Thyroid gland (tissue), 4 donors: ENCODE data around the gene KRT24. TPM values are rescaled to one million over a fixed set of nuclear protein-coding genes. Genes with fewer than 3 reads are reported as not detected.

ENCODE experiments used
- DNase-seq, 2 donors: peaks; one replicate each; pipeline ENCODE4 v3.0.0-alpha.2; 2019
- H3K27ac ChIP-seq, 3 donors: fragments of 200-600 bp; sonication (generic); 1 replicate in 2 of 3; 2 replicates in 1 of 3; pipeline ENCODE4 v1.5.1; 2016 to 2019; ENCODE audit warnings: mild to moderate bottlenecking in 1 of 3, moderate library complexity in 1 of 3
- H3K27me3 ChIP-seq: fragments of 200-600 bp; sonication (generic); one replicate; pipeline ENCODE4 v1.5.1; 2019
- H3K36me3 ChIP-seq, 2 donors: fragments of 200-600 bp; sonication (generic); one replicate each; pipeline ENCODE4 v1.5.1; 2016 to 2019
- H3K4me1 ChIP-seq, 2 donors: fragments of 200-600 bp; sonication (generic); one replicate each; pipeline ENCODE4 v1.5.1; 2017 to 2019
- H3K4me3 ChIP-seq, 3 donors: fragments of 200-600 bp; sonication (generic); replicated peaks in 1 of 3; 1 replicate in 2 of 3; 2 replicates in 1 of 3; pipeline ENCODE4 v1.5.1; 2016; ENCODE audit warnings: mild to moderate bottlenecking in 1 of 3
- H3K9me3 ChIP-seq: fragments of 200-600 bp; sonication (generic); one replicate; pipeline ENCODE4 v1.5.1; 2017
- POLR2A ChIP-seq, 2 donors: fragments of 450-650 bp; IDR thresholded peaks; one replicate each; pipeline ENCODE4 v1.6.1; 2017; ENCODE audit warnings: antibody characterized with exemption in 2 of 2, mild to moderate bottlenecking in 2 of 2, moderate library complexity in 1 of 2
- WGBS, 2 donors: methylation state at CpG; one replicate each; pipeline ENCODE4 v1.1.5; 2017; 5-methylcytosine and 5-hydroxymethylcytosine counted together
- intact Hi-C: fragments of 100-400 bp; cut with DNase I; formaldehyde crosslinking; loops from one replicate; pipeline ENCODE4 v1.15.1; 2023
- total RNA-seq, 4 donors: library from RNA; depleted of rRNA; stranded (reverse); fragments of >200 nt; gene quantifications; one replicate each; pipeline ENCODE4 v1.2.3, GENCODE V29; 2016
- TF ChIP-seq, protein P1 (sequence below), 6 experiments: fragments of 200-600 bp in 3 of 6; fragments of 450-650 bp in 3 of 6; sonication (generic) in 3 of 6; IDR thresholded peaks; one replicate each; pipeline ENCODE4 v1.5.1; 2016 to 2019; ENCODE audit warnings: antibody characterized with exemption in 6 of 6, mild to moderate bottlenecking in 2 of 6, inconsistent platforms in 1 of 6, moderate library complexity in 1 of 6

The KRT24 gene
- total RNA-seq, 4 donors from 2014 or later = not detected

DNA sequence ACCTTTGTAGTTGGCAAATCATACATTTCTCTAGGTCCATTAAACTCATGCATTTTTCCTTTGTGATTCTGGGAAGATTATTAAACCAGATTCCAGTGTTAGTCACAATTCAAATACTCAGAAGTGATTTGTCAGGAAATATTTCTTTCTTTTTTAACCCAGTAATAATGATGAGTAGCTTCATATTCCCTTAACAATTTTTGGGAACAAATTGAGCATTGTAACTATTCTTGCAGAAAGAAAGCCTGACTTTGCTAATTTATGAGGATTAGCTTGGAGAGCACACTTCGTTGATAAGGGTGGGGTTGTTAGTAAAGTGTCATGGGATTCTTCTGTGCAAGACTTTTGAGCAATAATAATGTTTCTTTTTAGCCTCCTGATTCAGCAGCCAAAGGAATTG lies 18.7 kb upstream of the KRT24 start:
- no peaks in the 10 kb centered on the region for H3K4me1 ChIP-seq
- no peaks in the 10 kb centered on the region for H3K27me3 ChIP-seq
- 44 to 64% methylated on average over 1 of the region's 1 CpG for WGBS, 2 donors
- no peaks in the 10 kb centered on the region for H3K36me3 ChIP-seq
- no peak overlapping the region for H3K4me3 ChIP-seq
- DNase-seq = no peak
- intact Hi-C loops = loop anchor here (10.0 kb wide), 1 partner anchor 77 kb away; the partner anchor contains the start of gene SMARCE1
- H3K27ac ChIP-seq = no peak overlapping the region
- H3K9me3 ChIP-seq = no peaks in the 10 kb centered on the region
- TF ChIP-seq, protein P1, sequence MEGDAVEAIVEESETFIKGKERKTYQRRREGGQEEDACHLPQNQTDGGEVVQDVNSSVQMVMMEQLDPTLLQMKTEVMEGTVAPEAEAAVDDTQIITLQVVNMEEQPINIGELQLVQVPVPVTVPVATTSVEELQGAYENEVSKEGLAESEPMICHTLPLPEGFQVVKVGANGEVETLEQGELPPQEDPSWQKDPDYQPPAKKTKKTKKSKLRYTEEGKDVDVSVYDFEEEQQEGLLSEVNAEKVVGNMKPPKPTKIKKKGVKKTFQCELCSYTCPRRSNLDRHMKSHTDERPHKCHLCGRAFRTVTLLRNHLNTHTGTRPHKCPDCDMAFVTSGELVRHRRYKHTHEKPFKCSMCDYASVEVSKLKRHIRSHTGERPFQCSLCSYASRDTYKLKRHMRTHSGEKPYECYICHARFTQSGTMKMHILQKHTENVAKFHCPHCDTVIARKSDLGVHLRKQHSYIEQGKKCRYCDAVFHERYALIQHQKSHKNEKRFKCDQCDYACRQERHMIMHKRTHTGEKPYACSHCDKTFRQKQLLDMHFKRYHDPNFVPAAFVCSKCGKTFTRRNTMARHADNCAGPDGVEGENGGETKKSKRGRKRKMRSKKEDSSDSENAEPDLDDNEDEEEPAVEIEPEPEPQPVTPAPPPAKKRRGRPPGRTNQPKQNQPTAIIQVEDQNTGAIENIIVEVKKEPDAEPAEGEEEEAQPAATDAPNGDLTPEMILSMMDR (IDR thresholded peaks at IDR 0.05) = no peak
- TF ChIP-seq POLR2A (IDR thresholded peaks at IDR 0.05) = no peak

DNA sequence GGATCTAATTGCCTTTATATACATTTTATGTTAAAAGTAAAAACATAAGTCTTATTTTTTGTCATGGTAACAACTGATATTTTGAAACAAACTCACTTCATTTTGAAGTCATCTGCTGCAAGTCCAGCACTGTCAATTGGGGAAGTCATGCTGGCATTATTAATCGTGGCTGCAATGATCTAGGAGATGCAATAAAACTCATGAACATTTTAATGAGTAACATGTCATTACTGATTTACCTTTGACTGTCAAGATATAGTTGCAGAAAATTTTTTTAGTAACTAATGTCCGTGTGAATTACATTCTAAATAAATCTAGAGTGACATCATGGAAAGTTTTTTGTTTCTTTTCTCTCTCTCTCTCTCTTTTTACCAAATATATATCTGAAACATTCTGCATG lies 17.3 kb upstream of the KRT24 start:
- no peaks in the 10 kb centered on the region for H3K36me3 ChIP-seq
- 74 to 82% methylated on average over 2 of the region's 2 CpGs for WGBS, 2 donors
- TF ChIP-seq POLR2A (IDR thresholded peaks at IDR 0.05) = no peak
- TF ChIP-seq, protein P1 (IDR thresholded peaks at IDR 0.05) = no peak
- H3K27ac ChIP-seq = no peak overlapping the region
- H3K27me3 ChIP-seq = no peaks in the 10 kb centered on the region
- DNase-seq = no peak
- no peak overlapping the region for H3K4me3 ChIP-seq
- H3K4me1 ChIP-seq = no peaks in the 10 kb centered on the region
- no peaks in the 10 kb centered on the region for H3K9me3 ChIP-seq
- intact Hi-C loops = loop anchor here (10.0 kb wide), 1 partner anchor 76 kb away; the partner anchor contains the start of gene SMARCE1

DNA sequence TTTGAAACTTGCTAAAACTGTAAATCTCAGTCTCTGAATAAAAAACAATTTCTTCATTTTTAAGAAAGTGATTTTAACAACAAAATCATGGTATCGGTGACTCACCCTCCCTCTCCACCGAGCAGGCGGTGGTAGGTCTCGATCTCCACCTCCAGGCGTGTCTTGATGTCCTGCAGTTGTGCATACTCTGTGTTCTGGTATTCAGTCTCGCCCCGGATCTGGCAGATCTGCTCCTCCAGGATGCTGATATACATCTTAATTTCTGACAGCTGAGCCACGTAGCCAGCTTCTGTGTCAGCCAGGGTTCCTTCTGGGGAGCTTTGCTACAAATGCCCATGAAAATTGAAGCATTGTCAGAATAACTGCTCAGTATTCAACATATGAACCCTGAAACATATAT lies 15.4 kb upstream of the KRT24 start:
- Histone ChIP-seq H3K36me3 (no peaks in the 10 kb centered on the region), H3K27ac (no peak overlapping the region), H3K4me3 (no peak overlapping the region), H3K27me3 (no peaks in the 10 kb centered on the region), H3K4me1 (no peaks in the 10 kb centered on the region), H3K9me3 (no peaks in the 10 kb centered on the region)
- intact Hi-C loops = no loop called here
- 75 to 83% methylated on average over 8 of the region's 8 CpGs for WGBS, 2 donors
- TF ChIP-seq, protein P1 (IDR thresholded peaks at IDR 0.05) = no peak
- TF ChIP-seq POLR2A (IDR thresholded peaks at IDR 0.05) = no peak
- no peak for DNase-seq

DNA sequence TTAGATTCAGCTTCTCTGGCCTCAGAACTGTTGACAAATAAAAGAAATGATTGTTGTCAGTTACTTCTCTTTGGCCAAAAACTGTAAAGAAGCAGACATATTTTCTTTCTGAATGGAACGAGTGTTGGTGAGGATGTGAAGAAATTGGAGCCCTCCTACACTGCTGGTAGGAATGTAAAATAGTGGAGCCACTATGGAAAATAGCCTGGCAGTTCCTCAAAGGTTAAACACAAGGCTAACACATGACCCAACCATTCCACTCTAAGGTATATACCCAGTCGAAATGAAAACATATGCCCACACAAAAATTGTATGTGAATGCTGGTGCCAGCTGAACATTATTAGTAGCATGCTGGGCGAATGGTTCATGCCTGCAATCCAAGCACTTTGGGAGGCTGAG lies 14.2 kb upstream of the KRT24 start:
- no peaks in the 10 kb centered on the region for H3K4me1 ChIP-seq
- no peak for TF ChIP-seq POLR2A (IDR thresholded peaks at IDR 0.05)
- TF ChIP-seq, protein P1 (IDR thresholded peaks at IDR 0.05) = no peak
- H3K27ac ChIP-seq = no peak overlapping the region
- H3K27me3 ChIP-seq = no peaks in the 10 kb centered on the region
- DNase-seq = no peak
- 72 to 81% methylated on average over 3 of the region's 3 CpGs for WGBS, 2 donors
- H3K4me3 ChIP-seq = no peak overlapping the region
- no peaks in the 10 kb centered on the region for H3K36me3 ChIP-seq
- intact Hi-C loops = no loop called here
- H3K9me3 ChIP-seq = no peaks in the 10 kb centered on the region

DNA sequence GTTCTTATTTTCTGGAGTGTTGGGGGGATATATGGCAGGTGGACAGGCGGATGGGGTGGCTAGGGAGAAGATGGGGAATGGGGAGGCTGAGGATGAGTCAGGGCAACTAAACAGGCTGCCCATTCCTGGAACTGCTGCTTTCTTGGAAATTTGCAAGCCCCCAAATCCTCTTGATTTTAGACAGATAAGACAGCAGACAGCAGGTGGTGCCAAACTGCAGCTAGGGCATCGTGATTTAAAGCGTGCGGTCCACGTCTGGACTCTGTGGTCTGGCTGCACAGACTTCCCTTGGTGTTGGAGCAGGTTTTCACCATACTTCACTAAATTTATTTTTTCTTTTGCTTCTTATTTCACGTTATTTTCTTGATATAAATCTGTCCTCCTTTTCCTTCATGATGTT lies 10.9 kb upstream of the KRT24 start:
- no peak overlapping the region for H3K27ac ChIP-seq
- peaks cover 0 to 2% of the 10 kb centered on the region in 2 donors for H3K4me1 ChIP-seq

More for the DNA sequence above, 10.9 kb upstream of the KRT24 start:
- intact Hi-C loops = no loop called here
- DNase-seq = peak in 1 of 2 donors; percentile 9
- H3K36me3 ChIP-seq = no peaks in the 10 kb centered on the region
- H3K9me3 ChIP-seq = no peaks in the 10 kb centered on the region
- no peaks in the 10 kb centered on the region for H3K27me3 ChIP-seq
- TF ChIP-seq, protein P1 (IDR thresholded peaks at IDR 0.05) = no peak
- TF ChIP-seq POLR2A (IDR thresholded peaks at IDR 0.05) = no peak
- no peak overlapping the region for H3K4me3 ChIP-seq
- whole genome bisulfite sequencing, 2 donors = 75% methylated on average over 6 of the region's 6 CpGs
